Trophoblast cell (in vitro differentiated cells and primary cell): ENCODE measurements around the gene ZNF75A.

Experiments used
- DNase-seq, 2 donors: peaks; one replicate each; pipeline ENCODE4 v3.0.0-alpha.2; 2016
- H2AFZ ChIP-seq: 2 replicates; pipeline ENCODE4 v1.6.1; 2013; ENCODE audit warnings: low read length, moderate library complexity, mild to moderate bottlenecking; ENCODE audit not compliant: insufficient read depth, poor library complexity
- H2AK5ac ChIP-seq: 2 replicates; pipeline ENCODE4 v1.6.1; 2013; ENCODE audit warnings: mild to moderate bottlenecking, low read length
- H2BK120ac ChIP-seq: 2 replicates; pipeline ENCODE4 v1.6.1; 2013; ENCODE audit warnings: low read length, mild to moderate bottlenecking, moderate library complexity; ENCODE audit not compliant: insufficient read depth, poor library complexity
- H2BK12ac ChIP-seq: 2 replicates; pipeline ENCODE4 v1.6.1; 2013; ENCODE audit warnings: mild to moderate bottlenecking, low read length, moderate library complexity
- H2BK5ac ChIP-seq: 2 replicates; pipeline ENCODE4 v1.6.1; 2013; ENCODE audit warnings: low read length, low read depth, moderate library complexity, mild to moderate bottlenecking; ENCODE audit not compliant: poor library complexity
- H3K14ac ChIP-seq: 2 replicates; pipeline ENCODE4 v1.6.1; 2013; ENCODE audit warnings: mild to moderate bottlenecking, low read length
- H3K18ac ChIP-seq: 2 replicates; pipeline ENCODE4 v1.6.1; 2013; ENCODE audit warnings: mild to moderate bottlenecking, low read length
- H3K23ac ChIP-seq: 2 replicates; pipeline ENCODE4 v1.6.1; 2013; ENCODE audit warnings: low read length
- H3K27ac ChIP-seq: 2 replicates; pipeline ENCODE4 v1.5.1; 2013; ENCODE audit warnings: low read depth, mild to moderate bottlenecking, inconsistent platforms, low read length, moderate library complexity
- H3K27me3 ChIP-seq: 2 replicates; pipeline ENCODE4 v1.6.1; 2013; ENCODE audit warnings: inconsistent platforms, mild to moderate bottlenecking, low read length, moderate library complexity; ENCODE audit not compliant: insufficient read depth
- H3K36me3 ChIP-seq, 2 experiments: 1 replicate in 1 of 2; 2 replicates in 1 of 2; pipeline ENCODE4 v1.6.1; 2013; ENCODE audit warnings: low read length in 2 of 2, mild to moderate bottlenecking in 2 of 2, moderate library complexity in 1 of 2; ENCODE audit not compliant: insufficient read depth in 2 of 2, control insufficient read depth in 1 of 2
- H3K4ac ChIP-seq: 2 replicates; pipeline ENCODE4 v1.6.1; 2013; ENCODE audit warnings: low read depth, mild to moderate bottlenecking, low read length, moderate library complexity
- H3K4me1 ChIP-seq, 2 experiments: 1 replicate in 1 of 2; 2 replicates in 1 of 2; pipeline ENCODE4 v1.6.1; 2013; ENCODE audit warnings: low read length in 2 of 2, mild to moderate bottlenecking in 2 of 2, moderate library complexity in 1 of 2; ENCODE audit not compliant: insufficient read depth in 2 of 2, control insufficient read depth in 1 of 2
- H3K4me2 ChIP-seq: 2 replicates; pipeline ENCODE4 v1.6.1; 2013; ENCODE audit warnings: inconsistent platforms, mild to moderate bottlenecking, low read length, moderate library complexity
- H3K4me3 ChIP-seq: 2 replicates; pipeline ENCODE4 v1.5.1; 2013; ENCODE audit warnings: mild to moderate bottlenecking, low read depth, low read length, inconsistent platforms
- H3K79me1 ChIP-seq: one replicate; pipeline ENCODE4 v1.6.1; 2013; ENCODE audit warnings: low read length
- H3K79me2 ChIP-seq: 2 replicates; pipeline ENCODE4 v1.6.1; 2013; ENCODE audit warnings: low read length, mild to moderate bottlenecking; ENCODE audit not compliant: control insufficient read depth, insufficient read depth, poor library complexity
- H3K9ac ChIP-seq: 2 replicates; pipeline ENCODE4 v1.6.1; 2013; ENCODE audit warnings: mild to moderate bottlenecking, low read length
- H3K9me3 ChIP-seq: 2 replicates; pipeline ENCODE4 v1.6.1; 2013; ENCODE audit warnings: low read depth, mild to moderate bottlenecking, control low read depth, inconsistent platforms, low read length; ENCODE audit not compliant: insufficient read depth
- H4K12ac ChIP-seq: 2 replicates; pipeline ENCODE4 v1.6.1; 2013; ENCODE audit warnings: low read depth, mild to moderate bottlenecking, low read length, moderate library complexity
- H4K8ac ChIP-seq: 2 replicates; pipeline ENCODE4 v1.6.1; 2013; ENCODE audit warnings: low read depth, mild to moderate bottlenecking, low read length, moderate library complexity
- H4K91ac ChIP-seq: one replicate; pipeline ENCODE4 v1.6.1; 2013; ENCODE audit warnings: low read depth, mild to moderate bottlenecking, low read length, moderate library complexity
- WGBS: extraction: QIAGEN DNeasy Blood & Tissue Kit; methylation state at CpG from one replicate; pipeline ENCODE4 v1.1.7; 2013; ENCODE audit warnings: missing lambda C conversion rate; ENCODE audit not compliant: insufficient read length, insufficient coverage; ENCODE audit errors: extremely low coverage; 5-methylcytosine and 5-hydroxymethylcytosine counted together

The ZNF75A gene

DNA sequence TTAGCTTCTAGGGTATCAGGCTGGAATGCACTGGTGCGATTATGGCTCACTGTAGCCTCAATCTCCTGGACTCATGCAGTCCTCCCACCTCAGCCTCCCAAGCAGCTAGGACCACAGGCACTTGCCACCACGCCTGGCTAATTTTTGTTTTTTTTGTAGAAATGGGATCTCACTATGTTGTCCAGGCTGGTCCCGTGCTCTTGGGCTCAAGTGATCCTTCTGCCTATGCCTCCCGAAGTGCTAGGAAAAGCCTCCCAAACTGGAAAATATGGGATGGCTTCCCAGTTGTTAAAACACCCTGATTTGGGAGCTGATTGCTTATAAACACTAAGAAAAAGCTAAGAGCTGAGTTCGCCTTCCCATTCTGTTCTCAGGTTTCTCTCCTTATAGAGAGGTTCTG lies 28.6 kb upstream of the ZNF75A start:
- Histone ChIP-seq H3K18ac (no peak overlapping the region), H3K9ac (no peak overlapping the region), H3K4ac (no peak overlapping the region), H3K4me1 (no peaks in the 10 kb centered on the region), H3K9me3 (peaks cover 4% of the 10 kb centered on the region), H3K27me3 (no peaks in the 10 kb centered on the region), H3K79me2 (no peaks in the 10 kb centered on the region), H4K12ac (no peak overlapping the region), H3K4me2 (no peak overlapping the region), H2BK5ac (no peak overlapping the region), H3K27ac (no peak overlapping the region), H2AK5ac (no peak overlapping the region), H2AFZ (no peak overlapping the region), H4K91ac (no peak overlapping the region), H3K36me3 (no peaks in the 10 kb centered on the region), H4K8ac (no peak overlapping the region), H2BK12ac (no peak overlapping the region), H3K14ac (no peak overlapping the region), H2BK120ac (no peak overlapping the region), H3K79me1 (no peaks in the 10 kb centered on the region), H3K4me3 (no peak overlapping the region), H3K23ac (no peak overlapping the region)
- DNase-seq = no peak
- no CpG with 5 or more reads among the region's 5 CpGs for WGBS

DNA sequence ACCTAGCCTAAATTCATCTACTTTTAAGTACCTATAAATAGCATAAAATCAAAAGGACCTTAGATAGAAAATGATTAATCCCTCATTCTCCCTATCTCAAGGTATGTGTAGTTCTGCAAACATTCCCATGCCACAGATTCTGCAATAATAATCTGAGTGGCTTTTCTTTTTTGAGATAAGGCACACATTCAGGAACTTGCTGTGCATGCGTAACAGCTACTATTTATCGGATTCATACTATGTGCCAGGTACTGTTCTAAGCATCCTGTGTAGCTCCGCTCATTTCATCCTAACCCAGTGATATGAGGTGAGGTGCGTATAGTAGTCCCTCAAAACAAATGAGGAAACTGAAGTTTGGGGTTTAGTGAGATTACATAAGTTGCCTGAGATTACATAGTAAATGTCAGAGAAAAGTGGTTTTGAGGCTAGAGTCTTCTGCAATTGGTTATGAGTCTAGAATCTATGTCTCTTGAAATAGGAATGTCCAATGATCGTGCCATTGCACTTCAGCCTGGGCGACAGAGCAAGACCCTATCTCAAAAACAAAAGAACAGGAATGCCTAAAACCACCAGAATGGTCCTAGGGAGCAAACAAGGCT lies 24.0 kb upstream of the ZNF75A start:
- Histone ChIP-seq H3K27me3 (no peaks in the 10 kb centered on the region), H3K4ac (no peak overlapping the region), H2BK120ac (no peak overlapping the region), H3K9ac (no peak overlapping the region), H4K8ac (no peak overlapping the region), H2BK12ac (no peak overlapping the region), H3K4me2 (no peak overlapping the region), H3K79me2 (peaks cover 14% of the 10 kb centered on the region), H3K4me1 (peaks cover 13 to 17% of the 10 kb centered on the region in 2 experiments), H2AK5ac (no peak overlapping the region), H4K91ac (no peak overlapping the region), H3K18ac (no peak overlapping the region), H3K4me3 (no peak overlapping the region), H2AFZ (no peak overlapping the region), H3K27ac (no peak overlapping the region), H3K23ac (no peak overlapping the region), H3K36me3 (peaks cover 9 to 11% of the 10 kb centered on the region in 2 experiments), H3K79me1 (peaks cover 14% of the 10 kb centered on the region), H2BK5ac (no peak overlapping the region), H3K14ac (no peak overlapping the region), H3K9me3 (peaks cover 3% of the 10 kb centered on the region), H4K12ac (no peak overlapping the region)
- WGBS = no CpG with 5 or more reads among the region's 6 CpGs
- no peak for DNase-seq

DNA sequence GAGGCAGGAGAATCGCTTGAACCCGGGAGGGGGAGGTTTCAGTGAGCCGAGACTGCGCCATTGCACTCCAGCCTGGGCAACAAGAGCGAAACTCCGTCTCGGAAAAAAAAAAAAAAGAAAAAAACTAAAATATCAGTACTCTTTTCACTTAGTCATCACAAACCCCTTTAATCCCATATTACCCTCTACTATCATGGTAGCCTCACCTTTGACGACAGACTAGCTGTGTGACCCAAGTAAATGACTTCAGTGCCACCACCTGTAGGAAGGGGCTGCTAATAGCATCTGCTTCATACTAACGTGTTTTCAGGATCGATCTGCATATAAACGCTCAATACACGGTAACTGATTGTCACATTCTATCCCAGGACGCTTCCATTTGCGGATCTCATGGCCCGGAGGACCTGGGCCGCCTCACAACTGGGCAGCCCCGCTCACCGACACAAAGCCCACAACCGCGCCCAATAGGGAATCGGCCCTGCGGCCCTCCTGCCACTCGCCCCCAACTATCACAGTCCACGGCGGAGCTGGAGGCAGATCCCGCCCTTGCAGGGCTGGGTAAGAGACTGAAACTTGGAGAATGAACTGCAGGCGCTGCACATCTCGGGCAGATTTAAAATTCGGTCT lies 23.1 kb upstream of the ZNF75A start:
- H3K36me3 ChIP-seq = peaks cover 13 to 15% of the 10 kb centered on the region in 2 experiments

DNA sequence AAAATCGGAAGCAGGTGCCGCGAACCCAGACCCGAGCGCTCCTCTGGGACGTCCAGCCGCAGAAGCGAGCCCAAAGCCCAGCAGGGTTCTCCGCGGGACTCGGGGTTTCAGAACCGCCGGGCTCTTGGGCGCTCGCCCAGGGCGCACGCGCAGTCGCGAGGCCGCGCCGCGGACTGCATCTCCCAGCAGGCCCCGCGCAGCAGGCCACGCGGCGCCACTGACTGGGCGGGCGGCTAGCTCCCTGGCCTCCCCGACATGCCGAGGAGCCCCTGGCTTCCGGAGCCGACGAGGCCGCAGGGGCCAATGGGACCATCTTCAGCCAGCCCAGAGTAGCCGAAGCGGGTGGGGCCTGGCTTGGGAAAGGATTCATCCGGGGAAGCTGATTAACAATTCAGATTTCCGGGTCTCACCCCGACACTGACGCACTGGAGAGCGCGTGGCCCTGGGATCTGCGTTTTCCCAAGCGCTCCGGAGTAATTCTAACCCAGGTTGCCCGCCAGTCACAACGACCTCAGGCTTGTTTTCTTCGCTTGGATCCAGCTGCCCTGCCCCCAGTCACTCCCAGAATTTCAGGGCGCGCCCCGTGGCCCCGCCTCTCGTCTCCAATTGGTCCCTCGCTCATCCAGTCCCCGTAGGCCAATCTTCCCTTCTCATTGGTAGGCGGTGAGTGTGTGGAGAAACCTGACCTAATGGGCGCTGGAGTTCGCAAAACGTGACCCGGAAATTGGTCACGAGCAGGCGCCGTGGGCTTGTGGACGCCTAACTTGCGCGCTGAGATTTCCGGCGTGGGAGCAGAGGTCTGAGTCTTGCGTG lies 22.4 kb upstream of the ZNF75A start, which contains the start of gene ZNF263:
Gene ZNF263, plus strand, starts transcription at position 762 of the 813 bp plus-strand sequence. CDS start 328 bp downstream, outside the sequence.
- Histone ChIP-seq H3K9me3 (peaks cover 3% of the 10 kb centered on the region), H3K27ac (peak within 1 kb of the TSS; percentile 90), H3K4me3 (peak within 1 kb of the TSS; percentile 90), H2BK120ac (peak within 1 kb of the TSS; percentile 84), H3K4me2 (peak within 1 kb of the TSS; percentile 76), H2BK5ac (peak within 1 kb of the TSS; percentile 92), H3K4me1 (peaks cover 13 to 17% of the 10 kb centered on the region in 2 experiments), H4K91ac (peak within 1 kb of the TSS; percentile 97), H4K8ac (peak within 1 kb of the TSS; percentile 98), H3K36me3 (peaks cover 13 to 15% of the 10 kb centered on the region in 2 experiments), H3K18ac (peak within 1 kb of the TSS; percentile 90), H3K9ac (peak within 1 kb of the TSS; percentile 81), H3K14ac (peak within 1 kb of the TSS; percentile 93), H2BK12ac (no peak within 1 kb of the TSS), H2AFZ (peak within 1 kb of the TSS; percentile 93), H3K23ac (no peak within 1 kb of the TSS), H3K79me1 (peaks cover 14% of the 10 kb centered on the region), H4K12ac (peak within 1 kb of the TSS; percentile 95), H3K4ac (peak within 1 kb of the TSS; percentile 99), H2AK5ac (peak within 1 kb of the TSS; percentile 95), H3K79me2 (peaks cover 14% of the 10 kb centered on the region), H3K27me3 (no peaks in the 10 kb centered on the region)
- no CpG with 5 or more reads among the region's 72 CpGs for WGBS
- peak; percentile 94 to 97 for DNase-seq

More for the DNA sequence above, 23.1 kb upstream of the ZNF75A start:
- Histone ChIP-seq H4K91ac (peak overlapping the region; percentile 59), H3K23ac (no peak overlapping the region), H3K4me1 (peaks cover 13 to 17% of the 10 kb centered on the region in 2 experiments), H3K9me3 (peaks cover 3% of the 10 kb centered on the region), H3K27ac (peak overlapping the region; percentile 90), H3K79me1 (peaks cover 14% of the 10 kb centered on the region), H2AFZ (peak overlapping the region; percentile 90), H3K4ac (peak overlapping the region; percentile 24), H4K8ac (peak overlapping the region; percentile 81), H3K79me2 (peaks cover 14% of the 10 kb centered on the region), H3K27me3 (no peaks in the 10 kb centered on the region), H2BK5ac (peak overlapping the region; percentile 7), H4K12ac (peak overlapping the region; percentile 70), H3K14ac (peak overlapping the region; percentile 65), H2AK5ac (no peak overlapping the region), H2BK12ac (no peak overlapping the region), H3K18ac (peak overlapping the region; percentile 54), H2BK120ac (peak overlapping the region; percentile 10), H3K4me2 (peak overlapping the region; percentile 76), H3K4me3 (peak overlapping the region; percentile 71), H3K9ac (peak overlapping the region; percentile 49)
- no CpG with 5 or more reads among the region's 29 CpGs for WGBS
- peak in 1 of 2 donors; percentile 8 for DNase-seq
